GM18870 (cell line): ENCODE measurements around the gene MIOS.

Experiments used
- ATAC-seq: cut with Tn5 transposase; IDR thresholded peaks from one replicate; pipeline ENCODE4 v1.9.1; 2021; ENCODE audit warnings: moderate library complexity; ENCODE audit not compliant: unreplicated experiment

Gene MIOS

GRCh38 chr7:7581531-7582179, 15.0 kb downstream of the MIOS start:
- no peak for ATAC-seq

DNA sequence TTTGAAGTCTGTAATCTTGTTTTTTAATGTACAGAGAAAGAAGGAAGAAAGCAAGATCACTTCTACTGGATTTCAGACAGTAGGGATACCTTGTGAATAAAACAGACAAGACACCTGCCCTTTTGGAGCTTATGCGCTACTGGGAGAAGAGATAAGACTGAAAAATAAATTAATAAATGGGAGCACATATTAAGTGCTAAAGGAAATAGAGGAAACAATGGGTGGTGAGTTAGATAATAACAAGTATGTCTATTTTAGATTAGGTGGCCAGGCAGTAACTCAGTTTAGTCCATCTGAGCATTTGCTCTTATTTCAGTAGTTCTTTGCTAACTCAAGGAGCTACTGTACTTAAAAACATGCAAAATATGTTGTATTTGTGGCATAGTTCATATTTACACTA, 15.9 kb downstream of the MIOS start:
- no peak for ATAC-seq

- no peak for ATAC-seq
Observed at GRCh38 chr7:7583731-7584130, 17.0 kb downstream of the MIOS start.

- no peak for ATAC-seq
Observed at GRCh38 chr7:7584653-7585052, 18.0 kb downstream of the MIOS start.

- no peak for ATAC-seq
Observed at GRCh38 chr7:7585241-7585928, 18.7 kb downstream of the MIOS start.

DNA sequence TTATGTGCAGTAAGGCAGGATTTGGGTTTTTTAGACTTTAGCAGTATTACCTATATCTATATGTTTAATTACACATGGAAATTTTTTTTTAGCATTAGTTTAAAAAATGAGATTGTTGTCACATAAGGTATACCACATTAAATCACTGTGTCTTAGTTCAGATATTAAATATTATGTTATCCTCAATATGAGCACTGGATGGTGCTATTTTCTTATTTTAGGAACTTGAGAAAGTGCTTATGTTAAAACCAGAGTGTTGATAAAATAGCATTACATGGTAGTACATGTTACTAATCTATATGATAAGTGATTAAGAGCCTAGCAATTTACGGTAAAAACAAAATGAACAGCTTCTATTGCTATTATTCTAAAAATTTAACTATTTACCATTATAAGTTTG, 28.8 kb downstream of the MIOS start:
- ATAC-seq: no peak

DNA sequence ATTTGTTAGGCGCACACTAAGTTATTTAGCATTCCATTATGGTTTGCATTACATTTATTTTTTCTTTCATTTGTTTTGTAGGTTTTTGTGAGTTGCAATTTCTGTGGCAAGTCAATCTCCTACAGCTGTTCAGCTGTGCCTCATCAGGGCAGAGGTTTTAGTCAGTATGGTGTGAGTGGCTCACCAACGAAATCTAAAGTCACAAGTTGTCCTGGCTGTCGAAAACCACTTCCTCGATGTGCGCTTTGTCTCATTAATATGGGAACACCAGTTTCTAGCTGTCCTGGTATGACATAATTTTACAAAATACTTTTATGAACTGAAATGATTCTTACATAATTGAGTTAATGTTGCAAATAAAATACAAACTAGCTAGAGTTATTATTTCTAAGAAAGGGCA, 29.5 kb downstream of the MIOS start:
- ATAC-seq: no peak

DNA sequence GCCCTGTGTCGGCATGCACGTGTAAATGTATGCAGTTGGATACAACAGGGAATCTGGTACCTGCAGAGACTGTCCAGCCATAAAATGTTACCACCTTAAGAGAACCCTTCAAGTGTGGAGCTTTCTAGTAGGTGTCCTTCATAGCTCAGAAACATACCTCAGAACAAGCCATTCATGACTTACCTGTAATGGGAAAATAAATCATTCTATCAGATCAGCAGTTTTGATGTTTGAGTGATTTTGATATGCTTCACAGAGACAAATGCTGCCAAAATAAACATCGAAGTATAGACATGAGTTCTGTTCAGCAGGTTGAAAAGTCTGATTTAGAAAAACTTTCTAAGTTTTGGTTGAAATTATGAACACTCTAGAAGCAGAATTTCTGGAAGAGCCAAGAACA, 40.3 kb downstream of the MIOS start:
- ATAC-seq: no peak

- ATAC-seq: no peak
Observed at GRCh38 chr7:7609330-7609729, 42.6 kb downstream of the MIOS start.

DNA sequence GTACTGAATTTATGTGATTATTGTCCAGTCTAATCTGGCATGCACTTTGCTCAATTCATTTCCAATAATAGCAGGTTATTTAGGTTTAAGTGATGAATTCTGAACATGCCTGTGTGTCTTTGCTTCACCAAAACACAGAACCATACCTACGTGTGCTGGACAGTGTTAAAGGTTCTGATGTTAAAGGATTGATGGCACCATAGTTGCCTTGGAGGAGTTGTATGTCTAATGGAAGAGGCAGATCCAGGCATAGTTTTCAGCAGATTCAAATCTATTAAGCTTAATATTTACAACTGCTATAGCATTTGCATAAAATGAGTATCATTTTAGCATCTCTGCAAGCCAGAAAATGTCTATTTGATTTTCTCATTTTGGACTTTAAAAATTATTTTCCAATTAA, 45.8 kb downstream of the MIOS start:
- ATAC-seq: no peak

DNA sequence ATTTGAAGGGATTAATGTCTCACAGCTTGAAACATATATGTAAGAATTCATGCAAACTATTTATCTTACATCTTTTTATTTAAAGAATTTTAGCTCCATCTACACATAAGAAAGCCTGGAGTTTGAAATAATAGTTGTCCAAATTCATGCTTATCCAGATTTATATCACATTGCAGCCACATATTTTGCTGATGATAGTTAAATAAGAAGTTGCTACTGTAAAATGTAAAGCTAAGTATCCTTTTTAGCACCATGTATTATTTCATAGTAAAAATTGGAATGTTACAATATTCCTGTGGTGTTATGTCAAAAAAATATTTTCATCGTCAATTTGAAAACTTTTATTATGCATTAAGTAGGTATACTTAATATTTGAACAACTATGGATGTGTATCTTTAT, 46.5 kb downstream of the MIOS start:
- ATAC-seq: no peak

DNA sequence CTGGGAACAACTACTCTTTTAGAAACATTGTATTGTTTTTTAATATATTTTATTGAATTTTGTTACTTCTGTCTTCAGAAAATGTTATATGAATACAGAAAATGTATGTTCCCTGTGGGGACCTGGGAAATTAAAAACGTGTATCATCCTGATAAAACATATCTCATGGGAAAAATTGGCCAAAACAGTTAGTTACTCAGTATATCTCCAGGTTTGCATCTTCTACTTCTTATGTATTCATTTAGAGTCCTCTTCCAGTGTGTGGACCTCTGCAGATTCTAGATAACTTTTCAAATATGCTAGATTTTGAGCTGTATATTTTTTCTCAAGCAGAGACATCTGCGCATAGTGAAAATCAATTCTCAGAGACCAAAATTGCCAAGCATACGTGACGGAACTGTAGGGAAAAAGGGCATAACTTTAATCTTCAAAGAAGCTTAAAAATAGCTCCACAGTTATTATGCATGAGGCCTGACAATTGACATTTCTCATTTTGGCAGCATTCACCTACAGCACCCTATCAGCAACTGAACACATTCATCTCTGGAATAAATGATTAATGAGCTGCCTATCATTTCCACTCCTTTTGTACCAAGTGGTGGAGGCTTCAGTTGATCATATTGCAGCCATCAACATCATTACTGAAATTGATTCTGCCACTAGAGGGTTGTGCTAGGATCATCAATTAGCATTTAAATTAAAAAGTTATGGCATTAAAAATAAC, 47.5 kb downstream of the MIOS start:
- ATAC-seq: no peak

- no peak for ATAC-seq
Observed at GRCh38 chr7:7617550-7617949, 50.9 kb downstream of the MIOS start.

- no peak for ATAC-seq
Observed at GRCh38 chr7:7618410-7618809, 51.7 kb downstream of the MIOS start.

DNA sequence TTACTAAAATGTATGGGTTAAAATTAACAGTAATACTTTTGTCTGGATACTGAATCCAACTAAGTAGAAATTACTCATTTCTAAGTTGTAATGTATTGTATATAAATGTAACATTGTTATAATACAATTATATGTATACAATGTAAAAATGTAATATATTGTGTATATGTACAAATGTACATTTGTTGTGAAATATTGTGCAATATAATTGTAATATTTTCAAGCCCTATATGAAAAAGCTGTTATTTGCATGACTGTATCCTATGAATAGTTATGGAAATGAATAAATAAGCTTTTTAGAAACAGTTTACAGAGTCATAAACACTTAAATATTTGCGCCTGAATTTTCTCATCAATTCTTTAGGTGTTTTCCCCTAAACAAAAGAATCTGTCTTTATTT, 53.6 kb downstream of the MIOS start:
- ATAC-seq: no peak

DNA sequence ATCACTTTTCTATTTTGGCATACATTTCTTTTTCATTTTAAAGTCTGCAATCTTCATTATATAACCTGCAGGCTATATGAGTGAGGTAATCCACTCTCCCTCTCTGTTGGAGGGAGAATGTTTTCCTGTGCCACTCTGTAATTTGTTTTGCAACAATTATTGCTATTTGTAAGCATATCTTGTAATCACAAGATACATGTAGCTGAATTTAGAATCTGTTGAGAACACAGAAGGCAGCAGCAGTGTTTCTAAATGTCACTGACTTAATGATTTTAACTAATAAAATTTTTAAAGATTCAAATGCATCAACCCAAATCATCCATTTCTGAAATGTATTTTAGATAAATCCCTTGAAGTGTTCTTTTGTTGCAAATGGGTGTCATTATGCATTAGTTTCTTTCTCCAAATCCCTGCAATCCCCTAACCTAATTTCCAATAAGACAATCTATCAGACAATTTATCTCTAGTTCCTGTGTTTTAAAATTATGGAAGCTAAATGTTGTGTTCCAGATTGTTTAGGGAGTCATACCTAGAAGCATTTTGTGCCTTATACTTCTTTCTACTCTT, 54.0 kb downstream of the MIOS start:
- ATAC-seq: no peak

- ATAC-seq: no peak
Observed at GRCh38 chr7:7628476-7628875, 61.8 kb downstream of the MIOS start.

DNA sequence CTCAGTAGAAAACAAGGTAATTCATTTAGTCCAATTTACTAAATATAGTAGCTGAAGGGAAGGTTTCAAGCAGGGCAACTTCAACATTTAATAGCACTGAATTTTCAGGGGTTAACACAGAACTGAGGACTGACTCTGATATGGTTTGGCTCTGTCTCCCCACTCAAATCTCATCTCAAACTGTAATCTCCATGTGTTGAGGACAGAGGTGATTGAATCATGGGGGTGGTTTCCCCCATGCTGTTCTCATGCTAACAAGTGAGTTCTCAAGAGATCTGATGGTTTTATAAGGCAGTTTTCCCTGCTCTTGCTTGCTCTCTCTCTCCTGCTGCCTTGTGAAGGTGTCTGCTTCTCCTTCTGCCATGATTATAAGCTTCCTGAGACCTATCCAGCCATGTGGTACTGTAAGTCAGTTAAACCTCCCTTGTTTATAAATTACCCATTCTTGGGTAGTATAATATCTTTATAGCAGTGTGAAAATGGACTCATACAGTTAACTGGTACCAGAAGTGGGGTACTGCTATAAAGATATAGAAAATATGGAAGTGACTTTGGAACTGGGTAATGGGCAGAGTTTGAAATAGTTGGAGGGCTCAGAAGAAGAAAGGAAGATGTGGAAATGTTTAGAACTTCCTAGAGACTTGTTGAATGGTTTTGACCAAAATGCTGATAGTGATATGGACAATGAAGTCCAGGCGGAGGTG, 64.1 kb downstream of the MIOS start:
- no peak for ATAC-seq

DNA sequence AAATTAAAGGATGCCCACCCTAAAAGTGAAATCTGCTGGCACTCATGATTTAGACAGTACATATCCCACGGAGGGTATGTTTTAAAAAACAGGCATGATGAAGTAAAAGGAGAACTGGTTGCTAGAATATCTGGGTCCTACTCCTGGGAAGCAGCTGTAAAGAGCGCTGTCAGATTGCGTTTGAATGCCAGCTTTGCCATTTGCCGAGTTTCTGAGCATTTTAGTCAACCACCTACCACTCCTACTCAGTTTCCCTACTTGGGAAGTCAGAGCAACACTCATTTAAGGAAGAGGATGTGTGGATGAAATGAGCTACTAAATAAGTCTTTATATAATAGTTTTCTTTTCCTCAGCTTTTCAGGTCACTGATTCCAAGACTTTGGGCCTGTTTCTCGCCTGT, 72.7 kb downstream of the MIOS start:
- no peak for ATAC-seq

- ATAC-seq: no peak
Observed at GRCh38 chr7:7639847-7640220, 73.2 kb downstream of the MIOS start.
